PC-3 (cell line): ENCODE measurements around the gene RIPOR3.

Experiments
- EZH2 ChIP-seq: fragments of 300-600 bp; sonication (generic); IDR thresholded peaks from one replicate; pipeline ENCODE4 v1.6.1; 2017; ENCODE audit warnings: antibody characterized with exemption, mild to moderate bottlenecking, low read length; ENCODE audit not compliant: unreplicated experiment
- TF ChIP-seq, protein P1 (sequence below): fragments of 300-600 bp; sonication (generic); conservative IDR thresholded peaks from 2 replicates; pipeline ENCODE4 v1.5.1; 2017; ENCODE audit warnings: antibody characterized with exemption, low read depth, mild to moderate bottlenecking, low read length

DNA sequence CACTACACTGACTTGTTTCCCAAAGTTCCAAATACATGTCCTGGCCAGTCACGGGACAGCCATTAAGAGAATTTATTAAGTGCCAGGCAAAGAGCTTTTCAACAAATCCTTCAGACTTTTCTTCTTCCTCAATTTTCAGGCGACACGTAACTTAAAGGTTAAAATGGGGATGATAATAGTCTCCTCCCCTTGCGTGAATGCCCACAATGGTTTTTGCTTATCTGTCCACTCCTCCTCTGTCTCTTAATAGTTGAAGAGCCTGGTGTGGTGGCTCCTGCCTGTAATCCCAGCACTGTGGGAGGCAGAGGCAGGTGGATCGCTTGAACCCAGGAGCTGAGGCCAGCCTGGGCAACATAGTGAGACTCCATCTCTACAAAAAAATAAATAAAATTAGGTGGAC, 28.7 kb upstream of the RIPOR3 start:
- TF ChIP-seq, protein P1, sequence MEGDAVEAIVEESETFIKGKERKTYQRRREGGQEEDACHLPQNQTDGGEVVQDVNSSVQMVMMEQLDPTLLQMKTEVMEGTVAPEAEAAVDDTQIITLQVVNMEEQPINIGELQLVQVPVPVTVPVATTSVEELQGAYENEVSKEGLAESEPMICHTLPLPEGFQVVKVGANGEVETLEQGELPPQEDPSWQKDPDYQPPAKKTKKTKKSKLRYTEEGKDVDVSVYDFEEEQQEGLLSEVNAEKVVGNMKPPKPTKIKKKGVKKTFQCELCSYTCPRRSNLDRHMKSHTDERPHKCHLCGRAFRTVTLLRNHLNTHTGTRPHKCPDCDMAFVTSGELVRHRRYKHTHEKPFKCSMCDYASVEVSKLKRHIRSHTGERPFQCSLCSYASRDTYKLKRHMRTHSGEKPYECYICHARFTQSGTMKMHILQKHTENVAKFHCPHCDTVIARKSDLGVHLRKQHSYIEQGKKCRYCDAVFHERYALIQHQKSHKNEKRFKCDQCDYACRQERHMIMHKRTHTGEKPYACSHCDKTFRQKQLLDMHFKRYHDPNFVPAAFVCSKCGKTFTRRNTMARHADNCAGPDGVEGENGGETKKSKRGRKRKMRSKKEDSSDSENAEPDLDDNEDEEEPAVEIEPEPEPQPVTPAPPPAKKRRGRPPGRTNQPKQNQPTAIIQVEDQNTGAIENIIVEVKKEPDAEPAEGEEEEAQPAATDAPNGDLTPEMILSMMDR = no peak
- no peak for TF ChIP-seq EZH2
